HG03432 (cell line): Measurements from ENCODE around the gene FOXE3.

ENCODE experiments used
- ATAC-seq: cut with Tn5 transposase; IDR thresholded peaks from one replicate; pipeline ENCODE4 v1.9.1; 2021; ENCODE audit warnings: mild to moderate bottlenecking, moderate library complexity; ENCODE audit not compliant: unreplicated experiment

The FOXE3 gene

GRCh38 chr1:47403321-47403910, 12.7 kb upstream of the FOXE3 start:
- ATAC-seq = no peak

- ATAC-seq = no peak
Measured at GRCh38 chr1:47405697-47406096, 10.4 kb upstream of the FOXE3 start.

- no peak for ATAC-seq
Measured at GRCh38 chr1:47406966-47407365, 9.1 kb upstream of the FOXE3 start.

GRCh38 chr1:47407481-47407880, 8.6 kb upstream of the FOXE3 start:
- no peak for ATAC-seq

GRCh38 chr1:47409311-47410067, 6.6 kb upstream of the FOXE3 start:
- no peak for ATAC-seq

GRCh38 chr1:47410068-47410455, 6.0 kb upstream of the FOXE3 start:
- ATAC-seq = no peak

- ATAC-seq = no peak
Measured at GRCh38 chr1:47411436-47411835, 4.6 kb upstream of the FOXE3 start.

GRCh38 chr1:47412437-47412836, 3.6 kb upstream of the FOXE3 start:
- no peak for ATAC-seq

- ATAC-seq = no peak
Measured at GRCh38 chr1:47416319-47417169, 459 bp downstream of the FOXE3 start.

GRCh38 chr1:47417170-47418044, 1.3 kb downstream of the FOXE3 start:
- ATAC-seq = no peak

GRCh38 chr1:47418122-47418521, 2.0 kb downstream of the FOXE3 start:
- ATAC-seq = no peak

GRCh38 chr1:47418681-47419325, 2.7 kb downstream of the FOXE3 start:
- no peak for ATAC-seq

GRCh38 chr1:47420547-47420946, 4.5 kb downstream of the FOXE3 start:
- no peak for ATAC-seq

- no peak for ATAC-seq
Measured at GRCh38 chr1:47423872-47424271, 7.8 kb downstream of the FOXE3 start.

- no peak for ATAC-seq
Measured at GRCh38 chr1:47424336-47424982, 8.4 kb downstream of the FOXE3 start.

- ATAC-seq = no peak
Measured at GRCh38 chr1:47431534-47431933, 15.4 kb downstream of the FOXE3 start.

GRCh38 chr1:47432071-47433036, 16.3 kb downstream of the FOXE3 start:
- peak; percentile 37 for ATAC-seq

GRCh38 chr1:47433037-47433421, 16.9 kb downstream of the FOXE3 start:
- ATAC-seq = no peak
